ENCODE measurements around the gene GLCCI1. TPM values are rescaled to one million over a fixed set of nuclear protein-coding genes. Genes with fewer than 3 reads are reported as not detected.

GLCCI1 gene
- polyA plus RNA-seq, 2 of the 4 experiments (the other 2 are of a cell fraction) = 1.2 to 2.8 TPM

DNA sequence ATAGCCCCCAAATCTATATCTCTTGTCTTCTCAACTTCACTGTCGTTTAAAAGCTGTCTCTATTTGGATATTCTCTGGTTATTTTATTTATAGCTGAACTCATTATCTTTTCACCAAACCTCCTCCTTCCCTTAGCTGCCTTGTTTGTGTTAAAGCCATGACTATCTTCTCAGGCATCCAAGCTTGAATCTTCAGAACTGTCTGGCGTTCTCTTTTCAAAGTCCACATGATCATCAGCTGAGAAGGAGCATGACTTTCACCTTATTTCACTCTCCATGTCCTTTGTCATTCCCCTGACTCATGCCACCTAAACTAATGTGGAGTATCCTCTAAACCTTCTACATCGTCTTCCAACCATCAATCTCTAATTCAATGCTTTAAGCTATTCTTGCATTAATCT is 5.7 kb upstream of the GLCCI1 start:
- TF ChIP-seq REST (IDR thresholded peaks at IDR 0.05) (no peak), ZNF302 (CRISPR knock-in tag; IDR thresholded peaks at IDR 0.05) (no peak), RNF2 (IDR thresholded peaks at IDR 0.05; ENCODE audit: borderline replicate concordance, low read depth) (no peak), CEBPB (IDR thresholded peaks at IDR 0.05) (no peak), SMC3 (IDR thresholded peaks at IDR 0.05) (no peak), HMGXB4 (CRISPR knock-in tag; IDR thresholded peaks at IDR 0.05; ENCODE audit: borderline replicate concordance) (no peak), NR3C1 (IDR thresholded peaks at IDR 0.05) (no peak)
- TF ChIP-seq, protein P1, sequence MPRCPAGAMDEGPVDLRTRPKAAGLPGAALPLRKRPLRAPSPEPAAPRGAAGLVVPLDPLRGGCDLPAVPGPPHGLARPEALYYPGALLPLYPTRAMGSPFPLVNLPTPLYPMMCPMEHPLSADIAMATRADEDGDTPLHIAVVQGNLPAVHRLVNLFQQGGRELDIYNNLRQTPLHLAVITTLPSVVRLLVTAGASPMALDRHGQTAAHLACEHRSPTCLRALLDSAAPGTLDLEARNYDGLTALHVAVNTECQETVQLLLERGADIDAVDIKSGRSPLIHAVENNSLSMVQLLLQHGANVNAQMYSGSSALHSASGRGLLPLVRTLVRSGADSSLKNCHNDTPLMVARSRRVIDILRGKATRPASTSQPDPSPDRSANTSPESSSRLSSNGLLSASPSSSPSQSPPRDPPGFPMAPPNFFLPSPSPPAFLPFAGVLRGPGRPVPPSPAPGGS (IDR thresholded peaks at IDR 0.05) = no peak
- DNase-seq (ENCODE audit: low read depth in 1 of 2, low spot score in 1 of 2) (no peak), FAIRE-seq (no peak), ATAC-seq (no peak)
- H3K4me2 ChIP-seq = no peak overlapping the region
- POLR2A ChIA-PET = no interaction called here
- no peak overlapping the region for H3K4me3 ChIP-seq
- 33% methylated on average over 3 of the region's 3 CpGs for WGBS (ENCODE audit: missing lambda C conversion rate)
- no peak overlapping the region for H3K27ac ChIP-seq
- CTCF ChIA-PET = interaction anchor here (1.2 kb wide), 1 partner anchor 35 kb away, joined by 3 read pairs; no protein-coding TSS in a partner anchor
- 0 out of 3 replicates have a peak, but pooled peaks cover 2% of the 10 kb centered on the region for H3K4me1 ChIP-seq
- no peaks in the 10 kb centered on the region for H3K9me3 ChIP-seq

DNA sequence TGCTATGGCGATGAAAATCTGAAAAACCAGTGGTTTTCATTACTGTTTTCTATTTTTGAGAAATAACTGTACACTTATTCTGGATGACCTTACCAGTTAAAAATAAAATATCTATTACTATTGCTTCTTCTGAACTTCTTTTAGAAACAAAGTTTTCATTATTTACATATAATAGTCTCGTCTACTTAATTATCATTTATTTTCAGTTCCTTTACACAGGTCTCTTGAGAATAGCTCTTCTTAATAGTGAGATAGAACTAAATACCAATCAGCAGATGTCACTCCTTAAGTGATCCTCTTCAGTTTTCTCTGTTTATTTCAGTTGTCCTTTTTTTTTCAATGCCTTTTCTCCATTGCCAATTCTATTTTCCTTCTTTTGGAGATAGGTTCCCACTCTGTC is 4.3 kb upstream of the GLCCI1 start:
- FAIRE-seq (no peak), ATAC-seq (no peak), DNase-seq (ENCODE audit: low read depth in 1 of 2, low spot score in 1 of 2) (no peak)
- 45% methylated on average over 2 of the region's 2 CpGs for WGBS (ENCODE audit: missing lambda C conversion rate)
- Histone ChIP-seq H3K4me2 (no peak overlapping the region), H3K27ac (no peak overlapping the region), H3K4me1 (0 out of 3 replicates have a peak, but pooled peaks cover 5% of the 10 kb centered on the region), H3K9me3 (no peaks in the 10 kb centered on the region), H3K4me3 (no peak overlapping the region)
- CTCF ChIA-PET = no interaction called here
- POLR2A ChIA-PET = no interaction called here
- TF ChIP-seq EHF (CRISPR knock-in tag; IDR thresholded peaks at IDR 0.05) (no peak), HOXB5 (CRISPR knock-in tag; IDR thresholded peaks at IDR 0.05) (no peak), HMGXB4 (CRISPR knock-in tag; IDR thresholded peaks at IDR 0.05; ENCODE audit: borderline replicate concordance) (no peak), POLR2A (IDR thresholded peaks at IDR 0.05; ENCODE audit: low read length) (no peak), HOXB13 (CRISPR knock-in tag; IDR thresholded peaks at IDR 0.05; ENCODE audit: low read depth) (no peak), ATOH8 (CRISPR knock-in tag; IDR thresholded peaks at IDR 0.05; ENCODE audit: low read depth) (no peak), RCOR1 (IDR thresholded peaks at IDR 0.05; ENCODE audit: low read depth, low read length) (no peak), RARB (CRISPR knock-in tag; IDR thresholded peaks at IDR 0.05) (no peak), RFX5 (IDR thresholded peaks at IDR 0.05) (no peak), HEYL (CRISPR knock-in tag; IDR thresholded peaks at IDR 0.05) (no peak), JUN (IDR thresholded peaks at IDR 0.05) (no peak)
- TF ChIP-seq, protein P2, sequence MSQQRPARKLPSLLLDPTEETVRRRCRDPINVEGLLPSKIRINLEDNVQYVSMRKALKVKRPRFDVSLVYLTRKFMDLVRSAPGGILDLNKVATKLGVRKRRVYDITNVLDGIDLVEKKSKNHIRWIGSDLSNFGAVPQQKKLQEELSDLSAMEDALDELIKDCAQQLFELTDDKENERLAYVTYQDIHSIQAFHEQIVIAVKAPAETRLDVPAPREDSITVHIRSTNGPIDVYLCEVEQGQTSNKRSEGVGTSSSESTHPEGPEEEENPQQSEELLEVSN (IDR thresholded peaks at IDR 0.05; ENCODE audit: borderline replicate concordance, low read depth) = no peak
